DND-41 (cell line): ENCODE data around the gene MXD3.
A peak's percentile ranks its signal among the peaks of the same experiment; 100 is the strongest.

Source experiments
- ATAC-seq: fragments of 200-7000 bp; cut with Tn5 transposase; 3 replicates; pipeline ENCODE4 v1.9.1; 2021; ENCODE audit warnings: low read depth; ENCODE audit not compliant: insufficient read depth
- DNase-seq: peaks from one replicate; pipeline ENCODE4 v3.0.0-alpha.2; 2020
- H2AFZ ChIP-seq: 2 replicates; pipeline ENCODE4 v1.6.0; 2012; ENCODE audit warnings: low read depth, low read length
- H3K27ac ChIP-seq: 2 replicates; pipeline ENCODE4 v1.5.1; 2012; ENCODE audit warnings: low read length, inconsistent platforms
- H3K27me3 ChIP-seq: fragments of 200-600 bp; sonication (generic); 2 replicates; pipeline ENCODE4 v1.6.0; 2012; ENCODE audit warnings: low read length, mild to moderate bottlenecking, inconsistent platforms; ENCODE audit not compliant: insufficient read depth, poor library complexity
- H3K36me3 ChIP-seq: 2 replicates; pipeline ENCODE4 v1.5.1; 2012; ENCODE audit warnings: low read length, inconsistent platforms; ENCODE audit not compliant: insufficient read depth
- H3K4me1 ChIP-seq: 2 replicates; pipeline ENCODE4 v1.5.1; 2012; ENCODE audit warnings: mild to moderate bottlenecking, low read length; ENCODE audit not compliant: insufficient read depth
- H3K4me2 ChIP-seq: 2 replicates; pipeline ENCODE4 v1.6.0; 2012; ENCODE audit warnings: mild to moderate bottlenecking, moderate library complexity, low read length, inconsistent platforms; ENCODE audit not compliant: insufficient read depth
- H3K4me3 ChIP-seq, 2 experiments: fragments of 200-600 bp in 1 of 2; shearing (Covaris generic) in 1 of 2; 2 replicates each; pipeline ENCODE4 v1.5.1; 2012 to 2016; ENCODE audit warnings: inconsistent platforms in 2 of 2, low read length in 2 of 2, mild to moderate bottlenecking in 2 of 2, low read depth in 1 of 2, moderate library complexity in 1 of 2
- H3K79me2 ChIP-seq: 2 replicates; pipeline ENCODE4 v1.6.0; 2012; ENCODE audit warnings: low read length, inconsistent platforms; ENCODE audit not compliant: insufficient read depth
- H3K9ac ChIP-seq: 2 replicates; pipeline ENCODE4 v1.6.0; 2012; ENCODE audit warnings: low read depth, mild to moderate bottlenecking, inconsistent platforms, low read length, moderate library complexity
- H3K9me3 ChIP-seq: 2 replicates; pipeline ENCODE4 v1.5.1; 2012; ENCODE audit warnings: low read length, moderate library complexity, mild to moderate bottlenecking, inconsistent platforms; ENCODE audit not compliant: insufficient read depth, severe bottlenecking
- H4K20me1 ChIP-seq: 2 replicates; pipeline ENCODE4 v1.6.0; 2012; ENCODE audit warnings: low read length; ENCODE audit not compliant: insufficient read depth
- CTCF ChIP-seq: IDR thresholded peaks from 2 replicates; pipeline ENCODE4 v1.5.1; 2012; ENCODE audit warnings: borderline replicate concordance, low read length, moderate library complexity, mild to moderate bottlenecking; ENCODE audit not compliant: poor library complexity, severe bottlenecking; ENCODE audit errors: extremely low read depth
- EZH2 ChIP-seq: IDR thresholded peaks from 3 replicates; pipeline ENCODE4 v1.6.1; 2012; ENCODE audit warnings: borderline replicate concordance, low read depth, mild to moderate bottlenecking, moderate library complexity, low read length, inconsistent platforms; ENCODE audit not compliant: severe bottlenecking

The MXD3 gene

GRCh38 chr5:177302354-177303110 lies 9.2 kb downstream of the MXD3 start:
- H2AFZ ChIP-seq: peak overlapping the region; percentile 98; the same call in 1 of the 2 replicates
- H3K4me2 ChIP-seq: peak overlapping the region; percentile 99
- H3K36me3 ChIP-seq: peaks cover 56% of the 10 kb centered on the region
- no peaks in the 10 kb centered on the region for H3K9me3 ChIP-seq
- peaks cover 47% of the 10 kb centered on the region for H4K20me1 ChIP-seq
- no peak for DNase-seq
- TF ChIP-seq EZH2 (no peak), CTCF (peak; percentile 5)
- no peak for ATAC-seq
- peaks cover 83% of the 10 kb centered on the region for H3K4me1 ChIP-seq
- H3K27ac ChIP-seq: peak overlapping the region; percentile 70
- peak overlapping the region; percentile 96 for H3K9ac ChIP-seq
- H3K4me3 ChIP-seq: peak overlapping the region; percentile 53 to 69; a peak in 3 of 4 replicates
- peaks cover 56% of the 10 kb centered on the region for H3K79me2 ChIP-seq
- no peaks in the 10 kb centered on the region for H3K27me3 ChIP-seq

DNA sequence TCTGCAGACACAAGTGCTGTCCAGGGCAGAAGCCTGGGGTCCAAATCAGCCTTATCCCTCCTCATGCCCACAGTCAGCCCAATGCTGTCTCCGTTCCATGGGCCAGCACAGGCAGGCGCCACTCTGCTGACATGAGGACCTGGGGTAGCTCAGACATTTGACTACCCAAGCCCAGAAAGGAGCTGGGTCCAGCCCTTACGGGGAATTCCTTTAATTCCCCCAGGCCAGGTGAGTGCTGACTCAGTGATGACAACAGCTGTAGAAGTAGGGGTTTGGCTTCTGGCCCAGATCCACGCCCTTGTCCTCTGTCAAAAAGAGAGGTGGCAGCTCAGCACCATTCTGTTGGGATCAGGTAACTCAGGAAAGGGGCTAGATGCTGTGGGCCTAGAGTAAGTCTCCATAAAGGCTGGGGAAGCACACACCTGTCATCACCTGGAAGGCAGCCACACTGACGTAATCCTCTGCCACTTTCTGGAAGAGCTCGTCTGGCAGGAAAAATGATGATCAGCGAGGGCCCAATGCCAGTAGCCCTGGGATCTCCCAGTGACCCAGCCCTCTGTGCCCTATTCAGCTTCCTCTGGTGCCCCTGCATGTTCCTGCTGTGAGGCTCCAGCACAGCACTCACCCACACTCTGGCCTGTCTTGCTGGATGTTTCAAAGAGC lies 10.1 kb downstream of the MXD3 start:
- peak overlapping the region; percentile 99 for H3K4me2 ChIP-seq
- peak overlapping the region; percentile 96; the same call in 1 of the 2 replicates for H3K9ac ChIP-seq
- ATAC-seq: no peak
- H4K20me1 ChIP-seq: peaks cover 40% of the 10 kb centered on the region
- DNase-seq: no peak
- peaks cover 74% of the 10 kb centered on the region for H3K4me1 ChIP-seq
- H3K4me3 ChIP-seq: peak overlapping the region in 1 of 2 experiments; percentile 69; a peak in 2 of 4 replicates
- H3K27me3 ChIP-seq: no peaks in the 10 kb centered on the region
- H2AFZ ChIP-seq: no peak overlapping the region
- H3K27ac ChIP-seq: no peak overlapping the region
- TF ChIP-seq EZH2 (no peak), CTCF (no peak)
- H3K36me3 ChIP-seq: peaks cover 51% of the 10 kb centered on the region
- peaks cover 48% of the 10 kb centered on the region for H3K79me2 ChIP-seq
- H3K9me3 ChIP-seq: no peaks in the 10 kb centered on the region

DNA sequence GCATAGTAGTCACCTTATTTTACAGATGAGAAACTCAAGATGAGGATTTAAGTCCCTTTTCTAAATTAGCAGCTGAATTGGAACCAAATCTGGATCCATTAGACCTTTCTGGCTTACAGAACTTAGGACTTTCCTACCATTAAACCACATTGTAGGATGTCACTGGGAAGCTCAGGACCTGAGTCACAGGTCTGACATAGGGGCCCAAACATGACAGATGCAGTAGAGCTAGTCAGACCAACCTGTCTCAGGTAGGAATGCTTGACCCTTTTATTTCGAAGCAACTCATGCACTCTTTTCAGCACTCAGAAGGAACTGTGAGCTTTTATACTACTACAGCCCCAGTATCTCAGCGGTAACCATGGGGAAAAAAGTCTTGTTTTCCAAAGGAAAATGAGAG lies 10.7 kb downstream of the MXD3 start:
- peaks cover 35% of the 10 kb centered on the region; the same call in 1 of the 2 replicates for H4K20me1 ChIP-seq
- H3K9ac ChIP-seq: peak overlapping the region; percentile 37
- peaks cover 51% of the 10 kb centered on the region for H3K36me3 ChIP-seq
- ATAC-seq (no peak), DNase-seq (no peak)
- peak overlapping the region; percentile 55 for H3K4me2 ChIP-seq
- no peak overlapping the region for H2AFZ ChIP-seq
- peaks cover 42% of the 10 kb centered on the region for H3K79me2 ChIP-seq
- no peak overlapping the region for H3K4me3 ChIP-seq
- no peaks in the 10 kb centered on the region for H3K9me3 ChIP-seq
- no peaks in the 10 kb centered on the region for H3K27me3 ChIP-seq
- H3K27ac ChIP-seq: peak overlapping the region; percentile 82
- H3K4me1 ChIP-seq: peaks cover 70% of the 10 kb centered on the region
- no peak for TF ChIP-seq CTCF
- TF ChIP-seq EZH2: no peak
